HEK293 (cell line): ENCODE data around the gene ZDHHC24.
A peak's percentile ranks its signal among the peaks of the same experiment; 100 is the strongest.

Experiments used
- ATF2 ChIP-seq: fragments of 450-650 bp; formaldehyde crosslinking; IDR thresholded peaks from 2 replicates; pipeline ENCODE4 v1.5.1; 2016; ENCODE audit warnings: missing biosample characterization, missing genetic modification characterization, low read depth
- CTCF ChIP-seq: fragments of 450-650 bp; formaldehyde crosslinking; IDR thresholded peaks from 2 replicates; pipeline ENCODE4 v1.5.1; 2016; ENCODE audit warnings: missing biosample characterization, missing genetic modification characterization
- EGR2 ChIP-seq: fragments of 450-650 bp; formaldehyde crosslinking; IDR thresholded peaks from 2 replicates; pipeline ENCODE4 v1.5.1; 2016; ENCODE audit warnings: low read depth, missing biosample characterization, missing genetic modification characterization
- KLF8 ChIP-seq: fragments of 450-650 bp; formaldehyde crosslinking; IDR thresholded peaks from 2 replicates; pipeline ENCODE4 v1.5.1; 2016; ENCODE audit warnings: missing biosample characterization, missing genetic modification characterization
- OVOL3 ChIP-seq: fragments of 450-650 bp; formaldehyde crosslinking; IDR thresholded peaks from 2 replicates; pipeline ENCODE4 v1.5.1; 2016; ENCODE audit warnings: missing biosample characterization, missing genetic modification characterization
- SP2 ChIP-seq: fragments of 450-650 bp; formaldehyde crosslinking; IDR thresholded peaks from 2 replicates; pipeline ENCODE4 v1.5.1; 2016; ENCODE audit warnings: missing biosample characterization, missing genetic modification characterization
- SP3 ChIP-seq: fragments of 450-650 bp; formaldehyde crosslinking; IDR thresholded peaks from 2 replicates; pipeline ENCODE4 v1.5.1; 2016; ENCODE audit warnings: missing biosample characterization, missing genetic modification characterization
- YY1 ChIP-seq: fragments of 450-650 bp; formaldehyde crosslinking; IDR thresholded peaks from 2 replicates; pipeline ENCODE4 v1.5.1; 2018; ENCODE audit warnings: missing biosample characterization, missing genetic modification characterization
- ZBTB11 ChIP-seq: fragments of 450-650 bp; formaldehyde crosslinking; conservative IDR thresholded peaks from 2 replicates; pipeline ENCODE4 v1.5.1; 2016; ENCODE audit warnings: low read depth, missing biosample characterization, missing genetic modification characterization
- ZBTB17 ChIP-seq: fragments of 450-650 bp; formaldehyde crosslinking; IDR thresholded peaks from 2 replicates; pipeline ENCODE4 v1.5.1; 2016; ENCODE audit warnings: missing biosample characterization, missing genetic modification characterization
- ZBTB20 ChIP-seq: fragments of 450-650 bp; formaldehyde crosslinking; IDR thresholded peaks from 2 replicates; pipeline ENCODE4 v1.5.1; 2016; ENCODE audit warnings: missing biosample characterization, missing genetic modification characterization
- ZFHX2 ChIP-seq: fragments of 450-650 bp; formaldehyde crosslinking; conservative IDR thresholded peaks from 2 replicates; pipeline ENCODE4 v1.5.1; 2016; ENCODE audit warnings: missing biosample characterization, missing genetic modification characterization
- ZNF132 ChIP-seq: fragments of 450-650 bp; formaldehyde crosslinking; IDR thresholded peaks from 2 replicates; pipeline ENCODE4 v1.5.1; 2017; ENCODE audit warnings: missing biosample characterization, missing genetic modification characterization, borderline replicate concordance
- ZNF140 ChIP-seq: fragments of 450-650 bp; formaldehyde crosslinking; IDR thresholded peaks from 2 replicates; pipeline ENCODE4 v1.5.1; 2016; ENCODE audit warnings: missing biosample characterization, missing genetic modification characterization
- ZNF146 ChIP-seq: fragments of 450-650 bp; formaldehyde crosslinking; IDR thresholded peaks from 2 replicates; pipeline ENCODE4 v1.5.1; 2016; ENCODE audit warnings: missing biosample characterization, missing genetic modification characterization
- ZNF155 ChIP-seq: fragments of 450-650 bp; formaldehyde crosslinking; IDR thresholded peaks from 2 replicates; pipeline ENCODE4 v1.5.1; 2016; ENCODE audit warnings: missing biosample characterization, missing genetic modification characterization
- ZNF157 ChIP-seq: fragments of 450-650 bp; formaldehyde crosslinking; IDR thresholded peaks from 2 replicates; pipeline ENCODE4 v1.5.1; 2016; ENCODE audit warnings: missing biosample characterization, missing genetic modification characterization
- ZNF169 ChIP-seq: fragments of 450-650 bp; formaldehyde crosslinking; IDR thresholded peaks from 2 replicates; pipeline ENCODE4 v1.5.1; 2016; ENCODE audit warnings: missing biosample characterization, missing genetic modification characterization
- ZNF211 ChIP-seq: fragments of 450-650 bp; formaldehyde crosslinking; IDR thresholded peaks from 2 replicates; pipeline ENCODE4 v1.5.1; 2016; ENCODE audit warnings: low read depth, missing biosample characterization, missing genetic modification characterization
- ZNF292 ChIP-seq: fragments of 450-650 bp; formaldehyde crosslinking; IDR thresholded peaks from 2 replicates; pipeline ENCODE4 v1.5.1; 2016; ENCODE audit warnings: low read depth, missing biosample characterization, missing genetic modification characterization, borderline replicate concordance
- ZNF416 ChIP-seq: fragments of 450-650 bp; formaldehyde crosslinking; IDR thresholded peaks from 2 replicates; pipeline ENCODE4 v1.5.1; 2016; ENCODE audit warnings: missing biosample characterization, missing genetic modification characterization
- ZNF48 ChIP-seq: fragments of 450-650 bp; formaldehyde crosslinking; IDR thresholded peaks from 2 replicates; pipeline ENCODE4 v1.5.1; 2016; ENCODE audit warnings: missing biosample characterization, missing genetic modification characterization
- ZNF510 ChIP-seq: fragments of 450-650 bp; formaldehyde crosslinking; IDR thresholded peaks from 2 replicates; pipeline ENCODE4 v1.5.1; 2018; ENCODE audit warnings: mild to moderate bottlenecking, missing genetic modification characterization, missing biosample characterization; ENCODE audit not compliant: insufficient replicate concordance
- ZNF654 ChIP-seq: fragments of 450-650 bp; formaldehyde crosslinking; IDR thresholded peaks from 2 replicates; pipeline ENCODE4 v1.5.1; 2016; ENCODE audit warnings: low read depth, missing biosample characterization, missing genetic modification characterization
- ZSCAN23 ChIP-seq: fragments of 450-650 bp; formaldehyde crosslinking; IDR thresholded peaks from 2 replicates; pipeline ENCODE4 v1.5.1; 2016; ENCODE audit warnings: missing biosample characterization, missing genetic modification characterization
- ZSCAN30 ChIP-seq: fragments of 450-650 bp; IDR thresholded peaks from 2 replicates; pipeline ENCODE4 v1.5.1; 2018; ENCODE audit warnings: missing biosample characterization, mild to moderate bottlenecking, missing genetic modification characterization, moderate library complexity
- TF ChIP-seq, protein P1 (sequence below): fragments of 450-650 bp; formaldehyde crosslinking; IDR thresholded peaks from 2 replicates; pipeline ENCODE4 v1.5.1; 2016; ENCODE audit warnings: missing biosample characterization, missing genetic modification characterization, low read depth
- TF ChIP-seq, protein P2 (sequence below): fragments of 450-650 bp; formaldehyde crosslinking; IDR thresholded peaks from 2 replicates; pipeline ENCODE4 v1.5.1; 2016; ENCODE audit warnings: missing biosample characterization, missing genetic modification characterization

Gene ZDHHC24

GRCh38 chr11:66579017-66579606, 33.3 kb upstream of the ZDHHC24 start (continued):
- TF ChIP-seq CTCF: peak; percentile 65; the same call in 1 of the 2 replicates
- TF ChIP-seq SP2 (tag by site-specific recombination): no peak
- peak; percentile 70 for TF ChIP-seq ZFHX2 (tag by site-specific recombination)
- peak; percentile 77 for TF ChIP-seq ZNF654
- TF ChIP-seq EGR2 (tag by site-specific recombination): no peak
- TF ChIP-seq ZSCAN23 (tag by site-specific recombination): no peak
- TF ChIP-seq ZNF510 (tag by site-specific recombination): no peak
- no peak for TF ChIP-seq ZNF157 (tag by site-specific recombination)
- no peak for TF ChIP-seq ZNF132 (tag by site-specific recombination)
- TF ChIP-seq, protein P1, sequence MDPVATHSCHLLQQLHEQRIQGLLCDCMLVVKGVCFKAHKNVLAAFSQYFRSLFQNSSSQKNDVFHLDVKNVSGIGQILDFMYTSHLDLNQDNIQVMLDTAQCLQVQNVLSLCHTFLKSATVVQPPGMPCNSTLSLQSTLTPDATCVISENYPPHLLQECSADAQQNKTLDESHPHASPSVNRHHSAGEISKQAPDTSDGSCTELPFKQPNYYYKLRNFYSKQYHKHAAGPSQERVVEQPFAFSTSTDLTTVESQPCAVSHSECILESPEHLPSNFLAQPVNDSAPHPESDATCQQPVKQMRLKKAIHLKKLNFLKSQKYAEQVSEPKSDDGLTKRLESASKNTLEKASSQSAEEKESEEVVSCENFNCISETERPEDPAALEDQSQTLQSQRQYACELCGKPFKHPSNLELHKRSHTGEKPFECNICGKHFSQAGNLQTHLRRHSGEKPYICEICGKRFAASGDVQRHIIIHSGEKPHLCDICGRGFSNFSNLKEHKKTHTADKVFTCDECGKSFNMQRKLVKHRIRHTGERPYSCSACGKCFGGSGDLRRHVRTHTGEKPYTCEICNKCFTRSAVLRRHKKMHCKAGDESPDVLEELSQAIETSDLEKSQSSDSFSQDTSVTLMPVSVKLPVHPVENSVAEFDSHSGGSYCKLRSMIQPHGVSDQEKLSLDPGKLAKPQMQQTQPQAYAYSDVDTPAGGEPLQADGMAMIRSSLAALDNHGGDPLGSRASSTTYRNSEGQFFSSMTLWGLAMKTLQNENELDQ (tag by site-specific recombination): no peak
- TF ChIP-seq ZNF211: no peak
- no peak for TF ChIP-seq ZBTB20 (tag by site-specific recombination)
- no peak for TF ChIP-seq ZNF146 (tag by site-specific recombination)
- TF ChIP-seq ZNF155 (tag by site-specific recombination): no peak
- 0 out of 2 replicates have a peak, but pooled peaks have one; percentile 23 for TF ChIP-seq ZBTB17 (tag by site-specific recombination)
- TF ChIP-seq SP3 (tag by site-specific recombination): no peak
- no peak for TF ChIP-seq KLF8 (tag by site-specific recombination)
- no peak for TF ChIP-seq ZNF416 (tag by site-specific recombination)
- TF ChIP-seq ZNF48 (tag by site-specific recombination): no peak
- TF ChIP-seq ATF2: no peak
- TF ChIP-seq YY1 (tag by site-specific recombination): no peak
- no peak for TF ChIP-seq ZNF140 (tag by site-specific recombination)
- TF ChIP-seq, protein P2, sequence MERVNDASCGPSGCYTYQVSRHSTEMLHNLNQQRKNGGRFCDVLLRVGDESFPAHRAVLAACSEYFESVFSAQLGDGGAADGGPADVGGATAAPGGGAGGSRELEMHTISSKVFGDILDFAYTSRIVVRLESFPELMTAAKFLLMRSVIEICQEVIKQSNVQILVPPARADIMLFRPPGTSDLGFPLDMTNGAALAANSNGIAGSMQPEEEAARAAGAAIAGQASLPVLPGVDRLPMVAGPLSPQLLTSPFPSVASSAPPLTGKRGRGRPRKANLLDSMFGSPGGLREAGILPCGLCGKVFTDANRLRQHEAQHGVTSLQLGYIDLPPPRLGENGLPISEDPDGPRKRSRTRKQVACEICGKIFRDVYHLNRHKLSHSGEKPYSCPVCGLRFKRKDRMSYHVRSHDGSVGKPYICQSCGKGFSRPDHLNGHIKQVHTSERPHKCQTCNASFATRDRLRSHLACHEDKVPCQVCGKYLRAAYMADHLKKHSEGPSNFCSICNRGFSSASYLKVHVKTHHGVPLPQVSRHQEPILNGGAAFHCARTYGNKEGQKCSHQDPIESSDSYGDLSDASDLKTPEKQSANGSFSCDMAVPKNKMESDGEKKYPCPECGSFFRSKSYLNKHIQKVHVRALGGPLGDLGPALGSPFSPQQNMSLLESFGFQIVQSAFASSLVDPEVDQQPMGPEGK (tag by site-specific recombination): no peak
- TF ChIP-seq ZSCAN30 (tag by site-specific recombination): 0 out of 2 replicates have a peak, but pooled peaks have one; percentile 18
- no peak for TF ChIP-seq ZBTB11 (tag by site-specific recombination)
- no peak for TF ChIP-seq ZNF292
- no peak for TF ChIP-seq ZNF169
- no peak for TF ChIP-seq OVOL3
